SK-N-SH treated with all-trans-retinoic acid at 6 μM for 48 hours (cell line): ENCODE results near the gene MNAT1.

ENCODE experiments used
- CREB5 ChIP-seq: fragments of 250-450 bp; sonication (Bioruptor Pico); IDR thresholded peaks from 2 replicates; pipeline ENCODE4 v1.5.1; 2020; ENCODE audit warnings: low read depth, mild to moderate bottlenecking, moderate library complexity
- GLIS3 ChIP-seq: fragments of 250-450 bp; sonication (Bioruptor Pico); IDR thresholded peaks from 2 replicates; pipeline ENCODE4 v1.5.0; 2020; ENCODE audit warnings: mild to moderate bottlenecking, moderate library complexity
- SNAI2 ChIP-seq: fragments of 250-450 bp; sonication (Bioruptor Pico); IDR thresholded peaks from 2 replicates; pipeline ENCODE4 v1.5.0; 2020; ENCODE audit warnings: mild to moderate bottlenecking, moderate library complexity
- TOX ChIP-seq: fragments of 250-450 bp; sonication (Bioruptor Pico); IDR thresholded peaks from 2 replicates; pipeline ENCODE4 v1.8.0; 2021; ENCODE audit warnings: mild to moderate bottlenecking, moderate library complexity, borderline replicate concordance
- ZC3H10 ChIP-seq: fragments of 250-450 bp; sonication (Bioruptor Pico); IDR thresholded peaks from 2 replicates; pipeline ENCODE4 v1.5.1; 2021; ENCODE audit warnings: mild to moderate bottlenecking, moderate library complexity
- ZFP3 ChIP-seq: fragments of 250-450 bp; sonication (Bioruptor Pico); IDR thresholded peaks from 2 replicates; pipeline ENCODE4 v1.5.0; 2020; ENCODE audit warnings: mild to moderate bottlenecking, moderate library complexity
- ZFP30 ChIP-seq: fragments of 450-650 bp; formaldehyde crosslinking; IDR thresholded peaks from 2 replicates; pipeline ENCODE4 v1.5.0; 2022; ENCODE audit warnings: mild to moderate bottlenecking, moderate library complexity
- ZNF565 ChIP-seq: fragments of 450-650 bp; formaldehyde crosslinking; conservative IDR thresholded peaks from 2 replicates; pipeline ENCODE4 v1.5.0; 2020; ENCODE audit warnings: low read depth, mild to moderate bottlenecking, moderate library complexity
- TF ChIP-seq, protein P1 (sequence below): fragments of 250-450 bp; sonication (Bioruptor Pico); IDR thresholded peaks from 2 replicates; pipeline ENCODE4 v1.8.0; 2020; ENCODE audit warnings: mild to moderate bottlenecking, moderate library complexity, borderline replicate concordance
- TF ChIP-seq, protein P2 (sequence below): fragments of 250-450 bp; sonication (Bioruptor Pico); IDR thresholded peaks from 2 replicates; pipeline ENCODE4 v1.5.0; 2020; ENCODE audit warnings: mild to moderate bottlenecking, moderate library complexity

- no peak for TF ChIP-seq GLIS3
- TF ChIP-seq TOX (CRISPR knock-in tag): no peak
- TF ChIP-seq ZFP3 (CRISPR knock-in tag): no peak
- no peak for TF ChIP-seq SNAI2
- TF ChIP-seq, protein P1, sequence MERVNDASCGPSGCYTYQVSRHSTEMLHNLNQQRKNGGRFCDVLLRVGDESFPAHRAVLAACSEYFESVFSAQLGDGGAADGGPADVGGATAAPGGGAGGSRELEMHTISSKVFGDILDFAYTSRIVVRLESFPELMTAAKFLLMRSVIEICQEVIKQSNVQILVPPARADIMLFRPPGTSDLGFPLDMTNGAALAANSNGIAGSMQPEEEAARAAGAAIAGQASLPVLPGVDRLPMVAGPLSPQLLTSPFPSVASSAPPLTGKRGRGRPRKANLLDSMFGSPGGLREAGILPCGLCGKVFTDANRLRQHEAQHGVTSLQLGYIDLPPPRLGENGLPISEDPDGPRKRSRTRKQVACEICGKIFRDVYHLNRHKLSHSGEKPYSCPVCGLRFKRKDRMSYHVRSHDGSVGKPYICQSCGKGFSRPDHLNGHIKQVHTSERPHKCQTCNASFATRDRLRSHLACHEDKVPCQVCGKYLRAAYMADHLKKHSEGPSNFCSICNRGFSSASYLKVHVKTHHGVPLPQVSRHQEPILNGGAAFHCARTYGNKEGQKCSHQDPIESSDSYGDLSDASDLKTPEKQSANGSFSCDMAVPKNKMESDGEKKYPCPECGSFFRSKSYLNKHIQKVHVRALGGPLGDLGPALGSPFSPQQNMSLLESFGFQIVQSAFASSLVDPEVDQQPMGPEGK (CRISPR knock-in tag): no peak
- TF ChIP-seq ZNF565: no peak
- no peak for TF ChIP-seq ZFP30
- TF ChIP-seq CREB5 (CRISPR knock-in tag): no peak
- TF ChIP-seq ZC3H10 (CRISPR knock-in tag): no peak
- TF ChIP-seq, protein P2, sequence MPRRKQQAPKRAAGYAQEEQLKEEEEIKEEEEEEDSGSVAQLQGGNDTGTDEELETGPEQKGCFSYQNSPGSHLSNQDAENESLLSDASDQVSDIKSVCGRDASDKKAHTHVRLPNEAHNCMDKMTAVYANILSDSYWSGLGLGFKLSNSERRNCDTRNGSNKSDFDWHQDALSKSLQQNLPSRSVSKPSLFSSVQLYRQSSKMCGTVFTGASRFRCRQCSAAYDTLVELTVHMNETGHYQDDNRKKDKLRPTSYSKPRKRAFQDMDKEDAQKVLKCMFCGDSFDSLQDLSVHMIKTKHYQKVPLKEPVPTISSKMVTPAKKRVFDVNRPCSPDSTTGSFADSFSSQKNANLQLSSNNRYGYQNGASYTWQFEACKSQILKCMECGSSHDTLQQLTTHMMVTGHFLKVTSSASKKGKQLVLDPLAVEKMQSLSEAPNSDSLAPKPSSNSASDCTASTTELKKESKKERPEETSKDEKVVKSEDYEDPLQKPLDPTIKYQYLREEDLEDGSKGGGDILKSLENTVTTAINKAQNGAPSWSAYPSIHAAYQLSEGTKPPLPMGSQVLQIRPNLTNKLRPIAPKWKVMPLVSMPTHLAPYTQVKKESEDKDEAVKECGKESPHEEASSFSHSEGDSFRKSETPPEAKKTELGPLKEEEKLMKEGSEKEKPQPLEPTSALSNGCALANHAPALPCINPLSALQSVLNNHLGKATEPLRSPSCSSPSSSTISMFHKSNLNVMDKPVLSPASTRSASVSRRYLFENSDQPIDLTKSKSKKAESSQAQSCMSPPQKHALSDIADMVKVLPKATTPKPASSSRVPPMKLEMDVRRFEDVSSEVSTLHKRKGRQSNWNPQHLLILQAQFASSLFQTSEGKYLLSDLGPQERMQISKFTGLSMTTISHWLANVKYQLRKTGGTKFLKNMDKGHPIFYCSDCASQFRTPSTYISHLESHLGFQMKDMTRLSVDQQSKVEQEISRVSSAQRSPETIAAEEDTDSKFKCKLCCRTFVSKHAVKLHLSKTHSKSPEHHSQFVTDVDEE (CRISPR knock-in tag): no peak
Observed at GRCh38 chr14:60839657-60840056, 105.1 kb downstream of the MNAT1 start.
